Activated gamma-delta T cell treated with Interleukin-2 at 50 U/mL for 16 hours (primary cell): ENCODE data around the gene MFSD11.
A peak's percentile ranks its signal among the peaks of the same experiment; 100 is the strongest.
"Not testable (repeated sequence)": the region's sequence is repeated elsewhere in the genome, so short reads cannot be mapped to it uniquely, and the experiment has no call there.

Experiments used
- DNase-seq: peaks from one replicate; pipeline ENCODE4 v3.0.0-alpha.2; 2020

MFSD11 gene

GRCh38 chr17:76808326-76808725 is 70.4 kb downstream of the MFSD11 start:
- no peak for DNase-seq

- DNase-seq: no peak
Observed at GRCh38 chr17:76810956-76811355, 73.0 kb downstream of the MFSD11 start.

DNA sequence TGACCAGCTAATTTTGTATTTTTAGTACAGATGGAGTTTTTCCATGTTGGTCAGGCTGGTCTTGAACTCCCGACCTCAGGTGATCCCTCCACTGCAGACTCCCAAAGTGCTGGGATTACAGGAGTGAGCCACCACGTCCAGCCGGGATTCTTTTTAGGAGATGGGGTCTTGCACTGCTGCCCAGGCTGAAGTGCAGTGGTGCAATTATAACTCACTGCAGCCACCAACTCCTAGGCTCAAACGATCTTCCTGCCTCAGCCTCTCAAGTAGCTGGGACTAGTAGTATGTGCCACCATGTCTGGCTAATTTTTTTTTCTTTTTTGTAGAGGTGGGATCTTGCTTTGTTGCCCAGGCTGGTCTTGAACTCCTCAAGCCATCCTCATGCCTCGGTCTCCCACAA is 73.9 kb downstream of the MFSD11 start:
- DNase-seq: no peak

DNA sequence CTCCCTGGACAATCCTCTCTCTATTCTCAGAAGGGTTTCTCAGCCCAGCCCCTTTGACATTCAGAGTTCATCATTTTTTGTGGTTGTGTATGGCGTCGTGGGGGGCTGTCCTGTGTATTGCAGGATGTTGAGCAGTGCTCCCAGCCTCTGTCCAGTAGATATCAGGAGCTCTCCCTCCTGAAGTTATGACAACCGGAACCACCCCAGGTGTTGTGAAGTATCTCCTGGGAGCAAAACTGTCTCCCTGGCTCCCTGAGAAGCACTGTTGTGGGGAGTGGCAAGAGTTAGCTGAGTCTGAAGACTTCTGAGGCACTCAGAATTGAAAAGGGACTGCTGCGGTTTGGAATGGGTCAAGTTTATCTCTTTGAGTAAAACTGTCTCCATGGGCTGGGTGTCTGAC is 74.3 kb downstream of the MFSD11 start:
- DNase-seq: no peak

DNA sequence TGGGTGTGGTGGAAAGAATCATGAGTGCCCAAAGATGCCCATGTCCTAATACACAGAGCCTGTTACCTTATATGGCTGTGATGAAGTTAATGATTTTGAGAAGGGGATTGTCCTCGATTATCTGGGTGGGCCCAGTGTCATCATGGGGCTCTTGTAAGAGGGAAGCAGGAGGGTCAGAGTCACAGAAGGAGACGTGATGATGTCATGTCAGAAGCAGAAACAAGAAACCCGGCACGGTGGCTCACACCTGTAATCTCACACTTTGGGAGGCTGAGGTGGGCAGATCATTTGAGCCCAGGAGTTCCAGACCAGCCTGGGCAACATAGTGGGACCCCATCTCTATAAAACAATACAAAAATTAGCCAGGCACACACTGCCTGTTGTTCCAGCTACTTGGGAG is 75.0 kb downstream of the MFSD11 start:
- no peak for DNase-seq

DNA sequence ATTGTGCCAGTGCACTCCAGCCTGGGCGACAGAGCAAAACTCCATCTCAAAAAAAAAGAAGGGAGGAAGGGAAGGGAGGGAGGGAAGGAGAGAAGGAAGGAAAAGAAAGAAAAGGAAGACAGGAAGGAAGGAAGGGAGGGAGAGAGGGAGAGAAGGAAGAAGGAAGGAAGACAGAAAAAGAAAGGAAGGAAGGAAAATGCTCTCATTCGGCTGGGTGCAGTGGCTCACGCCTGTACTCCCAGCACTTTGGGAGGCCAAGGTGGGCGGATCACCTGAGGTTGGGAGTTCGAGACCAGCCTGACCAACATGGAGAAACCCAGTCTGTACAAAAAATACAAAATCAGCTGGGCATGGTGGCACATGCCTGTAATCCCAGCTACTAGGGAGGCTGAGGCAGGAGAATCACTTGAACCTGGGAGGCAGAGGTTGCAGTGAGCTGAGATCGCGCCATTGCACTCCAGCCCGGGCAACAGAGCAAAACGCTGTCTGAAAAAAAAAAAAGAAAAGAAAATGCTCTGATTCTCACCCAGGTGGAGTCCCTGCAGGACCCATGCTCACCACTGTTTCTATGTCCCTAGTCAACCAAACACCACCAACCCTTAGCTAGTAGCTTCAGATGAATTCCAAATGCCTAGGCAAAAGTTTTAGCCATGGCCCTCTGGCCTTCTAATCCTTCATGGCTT is 78.1 kb downstream of the MFSD11 start:
- not testable (repeated sequence) for DNase-seq

DNA sequence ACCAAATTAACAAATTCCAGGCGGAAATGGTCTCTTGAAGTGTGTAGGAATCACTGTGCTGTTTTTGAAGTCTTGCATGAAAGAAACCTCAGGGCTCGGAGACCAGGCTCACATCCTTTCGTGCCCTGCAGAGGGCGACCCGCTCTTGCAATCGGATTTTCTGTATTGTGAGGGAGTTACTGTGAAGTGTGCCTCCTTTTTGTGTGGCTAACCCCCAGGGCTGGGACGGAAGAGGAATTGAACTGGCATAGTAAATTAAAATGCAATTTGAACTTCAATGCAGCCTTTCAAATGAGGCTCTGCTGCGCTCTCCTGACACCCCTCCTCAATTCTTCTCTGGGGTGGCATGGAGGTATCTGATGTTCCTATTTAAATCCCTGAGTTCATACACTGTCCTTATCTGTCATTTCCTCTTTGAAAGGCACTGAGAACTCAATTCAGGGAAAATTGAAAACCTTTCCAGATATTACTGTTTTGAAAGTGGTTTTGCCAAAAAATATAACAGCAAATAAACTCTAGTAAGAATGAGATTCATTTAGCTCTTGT is 78.7 kb downstream of the MFSD11 start:
- DNase-seq: peak; percentile 56

- DNase-seq: no peak
Observed at GRCh38 chr17:76820039-76820438, 82.1 kb downstream of the MFSD11 start.

GRCh38 chr17:76820561-76820960 is 82.6 kb downstream of the MFSD11 start:
- no peak for DNase-seq

GRCh38 chr17:76822184-76822778 is 84.4 kb downstream of the MFSD11 start:
- no peak for DNase-seq

DNA sequence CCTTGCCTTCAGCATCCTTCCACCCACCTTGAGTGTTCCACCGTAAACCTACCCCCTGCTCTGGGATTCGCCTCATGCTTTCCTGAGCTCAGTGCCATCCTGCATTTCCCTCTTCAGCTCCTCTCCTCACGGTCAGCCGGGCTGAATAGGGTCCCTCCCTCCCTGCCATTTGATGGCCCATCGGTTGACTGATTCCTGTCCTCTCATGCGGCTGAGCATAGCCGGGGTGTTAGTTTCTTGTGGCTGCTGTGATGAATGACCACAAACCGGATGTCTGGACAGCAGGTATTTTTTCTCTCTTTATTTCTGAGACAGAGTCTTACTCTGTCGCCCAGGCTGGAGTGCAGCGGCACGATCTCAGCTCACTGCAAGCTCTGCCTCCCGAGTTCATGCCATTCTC is 86.2 kb downstream of the MFSD11 start:
- DNase-seq: no peak

- no peak for DNase-seq
Observed at GRCh38 chr17:76826330-76827068, 88.6 kb downstream of the MFSD11 start.

- DNase-seq: no peak
Observed at GRCh38 chr17:76827736-76828135, 89.8 kb downstream of the MFSD11 start.
